HG02678 (cell line): ENCODE measurements around the gene USB1.
"Not testable (repeated sequence)": the region's sequence is repeated elsewhere in the genome, so short reads cannot be mapped to it uniquely, and the experiment has no call there.

Experiments used
- ATAC-seq: cut with Tn5 transposase; IDR thresholded peaks from one replicate; pipeline ENCODE4 v1.9.1; 2021; ENCODE audit warnings: mild to moderate bottlenecking, moderate library complexity; ENCODE audit not compliant: unreplicated experiment

Gene USB1

DNA sequence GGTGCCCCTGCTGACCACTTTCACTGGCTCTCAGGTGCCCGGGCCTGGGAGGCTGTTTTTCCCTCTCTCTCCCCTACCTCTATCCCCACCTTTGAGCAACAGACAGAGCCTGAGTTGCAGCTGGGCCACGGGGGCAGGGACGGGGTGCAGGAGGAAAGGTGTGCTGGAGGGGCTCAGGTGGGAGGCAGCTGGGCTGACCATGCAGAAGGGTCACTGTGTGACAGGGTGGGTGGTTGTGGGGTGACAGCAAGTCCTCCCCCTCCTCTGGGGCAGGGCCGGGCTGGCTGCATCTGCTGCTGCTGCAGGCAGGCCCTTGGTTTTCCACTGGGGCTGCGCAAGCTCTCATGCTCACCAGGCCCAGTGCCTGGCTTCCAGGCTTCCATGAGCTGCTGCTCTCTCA is 7.3 kb upstream of the USB1 start:
- ATAC-seq, result no peak

DNA sequence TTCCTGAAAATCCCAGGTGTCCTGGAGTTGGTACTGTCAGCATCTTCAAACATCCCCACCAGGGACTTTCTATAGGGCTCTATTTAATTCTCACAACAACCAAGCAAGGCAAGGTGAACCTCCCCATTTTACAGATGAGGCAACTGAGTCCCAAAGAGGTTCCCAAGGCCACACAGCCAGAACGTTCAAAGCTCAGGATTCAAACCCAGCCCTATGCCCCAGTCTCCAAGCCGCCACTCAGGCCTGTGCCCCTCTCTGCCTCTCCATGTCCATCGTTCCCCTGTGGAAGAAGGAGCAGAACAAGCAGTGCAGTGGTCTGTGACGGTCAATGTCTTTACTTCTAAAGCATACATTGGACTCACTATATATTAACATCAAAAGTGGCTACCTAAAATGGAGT is 6.8 kb upstream of the USB1 start:
- no peak for ATAC-seq

DNA sequence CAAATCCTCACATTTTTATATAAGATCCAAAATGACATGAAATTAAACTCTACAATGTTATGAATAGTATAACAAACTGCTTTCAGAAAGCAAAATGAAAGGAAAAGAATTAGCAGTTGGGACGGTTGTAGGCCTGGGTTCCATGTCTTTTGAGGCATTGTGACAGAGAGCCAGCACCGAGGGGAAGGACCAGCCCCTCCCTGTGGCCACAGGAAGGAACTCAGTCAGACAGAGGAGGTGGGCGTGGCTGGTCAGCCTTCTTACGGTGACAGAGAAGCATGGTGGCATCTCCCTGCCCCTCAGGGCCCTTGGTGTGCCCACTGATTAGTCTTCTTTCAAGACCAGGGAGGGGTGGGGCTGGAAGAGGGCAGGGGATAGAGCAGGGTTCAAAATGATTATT is 6.4 kb upstream of the USB1 start:
- ATAC-seq, result no peak

- no peak for ATAC-seq
Observed at GRCh38 chr16:57995721-57996405, 5.3 kb upstream of the USB1 start.

DNA sequence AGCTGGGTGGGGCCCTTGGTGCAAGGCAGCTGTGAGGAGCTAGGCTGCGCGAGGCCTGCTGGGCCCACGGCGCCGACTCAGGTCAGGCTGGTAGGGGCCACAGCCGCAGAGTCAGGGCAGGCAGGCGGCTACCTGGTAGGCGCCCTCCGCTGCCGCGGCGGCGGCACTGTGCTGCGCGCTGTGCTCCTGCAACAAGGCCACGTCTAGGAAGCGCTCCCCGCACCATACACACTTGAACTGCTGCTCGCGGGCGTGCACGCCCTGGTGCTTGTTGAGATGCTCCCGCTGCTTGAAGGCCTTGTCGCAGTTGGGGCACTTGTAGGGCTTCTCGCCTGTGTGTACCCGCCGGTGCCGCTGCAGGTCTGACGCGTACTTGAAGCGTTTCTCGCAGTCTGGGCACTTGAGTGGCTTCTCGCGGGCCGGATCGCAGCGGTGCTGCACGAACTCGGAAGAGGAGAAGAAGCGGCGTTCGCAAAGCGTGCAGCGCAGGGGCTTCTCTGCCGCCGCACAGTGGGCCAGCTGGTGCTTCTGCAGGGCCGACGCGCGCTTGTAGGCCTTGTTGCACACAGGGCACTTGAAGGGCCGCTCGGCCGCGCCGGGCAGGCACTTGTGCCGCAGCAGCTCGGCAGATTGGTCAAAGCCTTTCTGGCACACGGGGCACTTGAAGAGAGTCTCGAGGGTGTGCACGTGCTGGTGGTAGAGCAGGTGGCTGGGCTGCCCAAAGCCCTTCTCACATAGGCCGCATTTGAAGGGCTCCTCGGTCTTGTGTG is 4.6 kb upstream of the USB1 start:
- ATAC-seq, result no peak

- no peak for ATAC-seq
Observed at GRCh38 chr16:57997176-57997527, 4.1 kb upstream of the USB1 start.

GRCh38 chr16:57997528-57998265 is 3.5 kb upstream of the USB1 start:
- ATAC-seq, result no peak

- ATAC-seq, result no peak
Observed at GRCh38 chr16:57998486-57998885, 2.7 kb upstream of the USB1 start.

- no peak for ATAC-seq
Observed at GRCh38 chr16:57998992-57999365, 2.2 kb upstream of the USB1 start.

DNA sequence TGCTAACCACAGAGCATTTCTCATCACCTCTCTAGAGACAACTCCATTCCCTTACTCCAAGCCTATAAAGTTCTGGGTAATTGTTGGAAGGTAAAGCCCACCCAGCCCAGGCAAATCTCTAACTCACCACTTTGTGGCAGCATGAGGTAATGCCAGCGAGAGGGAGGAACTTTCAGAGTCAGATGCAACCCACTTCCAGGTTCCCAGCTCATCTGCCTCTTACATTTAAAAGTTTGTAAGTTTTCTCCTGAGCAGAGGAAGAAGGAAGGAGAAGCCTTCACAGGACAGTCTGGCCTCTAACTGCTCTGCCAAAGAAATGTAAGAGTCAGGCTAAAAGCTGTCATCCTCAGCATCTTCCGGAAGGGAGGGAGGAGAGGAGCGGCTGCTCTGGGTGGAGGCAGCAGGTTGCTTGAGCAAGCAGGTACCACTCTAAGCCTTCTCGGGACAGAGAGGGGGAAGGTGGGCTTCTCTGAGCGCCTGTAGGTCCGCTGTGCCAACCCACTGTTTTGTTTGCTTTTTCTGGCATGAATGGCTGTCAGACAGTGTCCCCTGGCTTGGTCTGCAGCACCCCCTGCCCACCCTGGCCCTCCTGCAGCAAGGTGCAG is 1.7 kb upstream of the USB1 start:
- no peak for ATAC-seq

GRCh38 chr16:57999971-58000705 is 1.1 kb upstream of the USB1 start, which contains the start of gene ZNF319:
Gene ZNF319, minus strand, starts transcription at chr16:58000672. Its CDS starts 2,407 bp downstream, at chr16:57998265.
- ATAC-seq, result peak; percentile 25

- ATAC-seq, result no peak
Observed at GRCh38 chr16:58001781-58002415, 691 bp downstream of the USB1 start.

DNA sequence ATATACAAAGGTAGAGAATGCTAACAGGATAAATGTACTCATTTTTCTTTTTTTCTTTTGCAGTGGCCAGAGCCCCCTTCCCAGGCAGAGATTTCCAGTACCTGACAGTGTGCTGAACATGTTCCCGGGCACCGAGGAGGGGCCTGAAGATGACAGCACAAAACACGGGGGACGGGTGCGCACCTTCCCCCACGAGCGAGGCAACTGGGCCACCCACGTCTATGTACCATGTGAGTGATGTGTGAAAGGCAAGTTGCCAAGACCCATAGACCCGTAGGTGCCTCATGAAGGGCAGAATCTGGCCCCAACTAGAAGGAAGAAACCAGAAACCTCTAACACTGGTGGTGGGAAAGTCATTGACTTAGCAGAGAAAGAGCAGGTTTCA is 1.2 kb downstream of the USB1 start:
- ATAC-seq, result no peak

DNA sequence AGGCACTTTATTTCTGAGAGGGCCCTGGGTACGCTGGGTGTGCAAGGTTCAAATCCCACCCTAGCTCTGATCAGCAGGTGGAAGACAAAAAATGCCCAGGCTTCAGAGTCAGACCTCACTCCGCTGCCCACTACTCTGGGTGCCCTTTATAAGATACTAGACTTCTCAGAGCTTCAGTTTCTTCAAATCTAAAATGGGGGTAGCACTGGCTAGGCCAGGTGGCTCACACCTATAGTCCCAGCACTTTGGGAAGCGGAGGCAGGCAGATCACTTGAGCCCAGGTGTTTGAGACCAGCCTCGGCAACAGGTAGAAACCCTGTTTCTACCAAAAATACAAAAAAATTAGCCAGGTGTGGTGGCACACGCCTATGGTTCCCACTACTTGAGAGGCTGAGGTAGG is 1.7 kb downstream of the USB1 start:
- no peak for ATAC-seq

DNA sequence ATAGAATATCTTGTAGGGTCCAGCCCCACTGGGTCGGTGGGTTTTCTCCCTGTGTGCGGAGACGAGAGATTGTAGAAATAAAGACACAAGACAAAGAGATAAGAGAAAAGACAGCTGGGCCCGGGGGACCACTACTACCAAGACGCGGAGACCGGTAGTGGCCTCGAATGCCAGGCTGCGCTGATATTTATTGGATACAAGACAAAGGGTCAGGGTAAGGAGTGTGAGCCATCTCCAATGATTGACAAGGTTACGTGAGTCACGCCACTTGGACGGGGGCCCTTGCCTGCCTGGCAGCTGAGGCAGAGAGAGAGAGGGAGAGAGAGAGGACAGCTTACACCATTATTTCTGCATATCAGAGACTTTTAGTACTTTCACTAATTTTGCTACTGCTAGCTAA is 3.5 kb downstream of the USB1 start:
- ATAC-seq, result not testable (repeated sequence)

DNA sequence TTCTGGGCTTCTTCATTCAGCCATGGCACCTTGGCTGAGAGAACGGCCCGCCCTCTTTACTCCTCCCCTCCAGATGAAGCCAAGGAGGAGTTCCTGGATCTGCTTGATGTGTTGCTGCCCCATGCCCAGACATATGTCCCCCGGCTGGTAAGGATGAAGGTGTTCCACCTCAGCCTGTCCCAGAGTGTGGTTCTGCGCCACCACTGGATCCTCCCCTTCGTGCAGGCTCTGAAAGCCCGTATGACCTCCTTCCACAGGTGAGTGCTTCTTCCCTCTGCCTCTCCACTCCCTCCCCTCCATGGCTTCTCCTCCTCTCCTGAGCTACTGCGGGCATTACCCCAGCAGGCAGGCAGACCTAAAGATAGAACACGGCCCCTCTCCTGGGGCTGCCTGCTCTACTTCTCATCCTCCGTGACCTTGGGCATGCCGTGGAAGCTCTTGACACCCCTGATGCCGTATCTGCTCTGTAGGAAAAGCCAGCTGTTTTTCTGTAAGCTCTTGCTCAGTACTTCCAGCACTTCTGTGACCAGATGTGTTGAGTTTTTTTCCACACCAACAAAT is 8.7 kb downstream of the USB1 start:
- no peak for ATAC-seq

DNA sequence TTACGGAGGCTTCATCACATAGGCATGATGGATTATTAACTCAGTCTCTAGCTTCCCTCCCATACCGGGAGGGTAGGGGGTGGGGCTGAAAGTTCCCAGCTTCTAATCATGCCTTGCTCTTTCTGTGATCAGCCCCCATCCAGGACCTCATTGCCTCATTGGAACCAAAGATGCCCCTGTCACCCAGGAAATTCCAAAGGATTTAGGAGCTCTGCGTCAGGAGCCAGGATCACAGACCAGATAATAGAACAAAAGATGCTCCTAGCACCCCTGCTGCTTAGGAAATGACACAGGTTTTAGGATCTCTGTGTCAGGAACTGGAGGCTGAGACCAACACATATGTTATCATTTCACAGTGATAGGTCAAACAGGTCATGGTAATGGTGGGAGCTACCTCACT is 9.7 kb downstream of the USB1 start:
- no peak for ATAC-seq

GRCh38 chr16:58011652-58012051 is 10.4 kb downstream of the USB1 start:
- no peak for ATAC-seq

DNA sequence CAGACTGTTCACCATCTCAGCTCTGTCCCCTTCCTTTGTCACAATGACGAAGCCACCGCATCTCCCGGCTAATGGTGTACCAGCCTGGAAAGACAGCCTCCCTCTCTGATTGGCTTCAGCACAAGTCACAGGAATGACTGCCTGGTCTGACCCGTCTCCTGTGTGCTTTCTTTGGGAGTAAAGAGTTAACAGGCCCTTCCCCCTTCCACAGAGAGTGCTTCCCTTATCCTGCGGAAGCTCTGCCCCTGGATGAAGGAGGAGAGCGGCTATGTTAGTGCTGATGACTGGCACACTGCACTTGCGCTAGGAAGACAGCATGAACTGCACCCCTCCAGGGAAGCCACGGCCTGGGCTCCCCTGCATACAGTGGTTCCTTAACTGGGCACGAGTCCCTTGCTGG is 11.3 kb downstream of the USB1 start:
- no peak for ATAC-seq
